ENCODE measurements around the gene SPATA31D4.

Gene SPATA31D4

GRCh38 chr9:81964218-81965171, 36.3 kb downstream of the SPATA31D4 start:
- DNase-seq = no peak

DNA sequence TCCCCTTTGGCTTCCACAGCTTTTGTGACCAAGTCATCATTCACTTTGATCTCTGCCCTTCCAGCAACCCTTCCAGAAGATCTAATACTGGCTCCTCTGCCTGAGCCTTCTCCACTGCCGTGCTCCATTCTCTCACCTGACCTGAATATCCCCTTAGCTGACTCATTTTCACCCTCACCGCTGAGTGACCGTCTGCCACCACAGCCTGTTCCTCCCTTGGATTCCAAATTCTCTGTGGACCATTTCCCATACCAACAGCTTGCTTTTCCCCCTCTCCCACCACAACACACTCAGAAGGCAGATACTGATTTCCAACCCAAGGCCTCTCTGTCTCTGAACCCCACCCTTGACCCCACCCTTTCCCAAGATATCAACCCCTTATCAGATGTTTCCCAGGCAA, 39.8 kb downstream of the SPATA31D4 start:
- DNase-seq = no peak

DNA sequence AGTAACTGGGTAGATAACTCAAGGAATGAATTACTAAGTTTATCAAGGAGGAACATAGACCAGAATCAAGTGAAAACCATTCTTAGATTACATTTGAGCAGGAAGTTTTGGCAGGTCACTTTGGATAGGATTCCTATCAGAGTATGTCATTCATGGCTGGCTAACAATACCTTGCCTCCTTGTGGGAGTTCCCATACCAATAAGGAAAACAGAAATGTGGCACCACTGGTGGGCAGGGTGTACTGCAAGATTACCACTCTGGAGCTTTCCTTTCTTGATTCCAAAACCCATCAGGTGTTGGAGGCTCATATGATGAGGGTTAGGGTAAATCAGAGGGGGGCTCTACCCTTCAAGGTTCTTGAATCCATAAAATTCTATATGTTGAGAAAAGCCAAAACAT, 41.7 kb downstream of the SPATA31D4 start:
- no peak for DNase-seq

DNA sequence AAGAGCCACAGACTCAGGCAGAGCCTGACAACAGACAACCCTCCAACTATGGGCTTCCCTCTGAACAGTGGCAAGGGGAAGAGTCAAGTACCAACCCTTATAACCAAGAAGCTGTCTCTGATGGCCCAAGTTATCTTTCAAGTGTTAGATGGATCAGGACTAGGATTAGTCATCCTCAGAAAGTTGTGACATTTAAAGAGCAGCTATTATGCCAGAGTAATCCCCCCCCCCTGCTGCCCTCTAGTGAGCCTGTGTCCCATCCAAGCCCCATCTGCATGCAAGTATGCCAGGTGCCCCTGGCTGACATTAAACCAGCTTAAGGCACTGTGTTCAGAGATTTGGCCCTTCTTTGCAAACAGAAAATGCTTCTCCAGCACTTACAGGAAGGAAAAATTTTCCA, 43.5 kb downstream of the SPATA31D4 start:
- no peak for DNase-seq

- DNase-seq = no peak
Observed at GRCh38 chr9:81974764-81975163, 46.5 kb downstream of the SPATA31D4 start.

GRCh38 chr9:81976351-81976750, 48.1 kb downstream of the SPATA31D4 start:
- DNase-seq = no peak

GRCh38 chr9:81979196-81979595, 51.0 kb downstream of the SPATA31D4 start:
- DNase-seq = no peak

DNA sequence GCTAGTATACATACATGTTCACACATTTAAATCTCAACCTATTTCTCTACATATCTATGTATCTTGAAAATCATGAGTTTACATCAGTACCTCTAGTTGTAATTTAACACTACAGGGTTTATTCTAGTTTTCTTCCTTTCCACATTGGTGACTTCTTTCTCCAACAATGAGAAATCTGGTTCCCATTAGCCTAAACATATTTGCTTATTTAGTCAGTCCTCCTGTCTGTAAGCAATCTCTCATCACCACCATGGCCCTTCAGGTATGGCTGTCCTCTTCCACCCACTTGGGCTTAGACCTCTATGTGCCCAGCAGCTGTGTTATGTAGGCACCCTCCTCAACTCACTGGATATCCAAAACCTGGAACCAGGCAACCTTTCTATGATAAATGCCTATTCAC, 52.3 kb downstream of the SPATA31D4 start:
- no peak for DNase-seq

- DNase-seq = no peak
Observed at GRCh38 chr9:81981883-81982282, 53.7 kb downstream of the SPATA31D4 start.
